HG03469 (cell line): ENCODE results near the gene KAT5.
"Not testable (repeated sequence)": the region's sequence is repeated elsewhere in the genome, so short reads cannot be mapped to it uniquely, and the experiment has no call there.

Source experiments
- ATAC-seq: cut with Tn5 transposase; IDR thresholded peaks from one replicate; pipeline ENCODE4 v1.9.1; 2021; ENCODE audit warnings: mild to moderate bottlenecking, moderate library complexity, moderate number of reproducible peaks; ENCODE audit not compliant: unreplicated experiment

The KAT5 gene

DNA sequence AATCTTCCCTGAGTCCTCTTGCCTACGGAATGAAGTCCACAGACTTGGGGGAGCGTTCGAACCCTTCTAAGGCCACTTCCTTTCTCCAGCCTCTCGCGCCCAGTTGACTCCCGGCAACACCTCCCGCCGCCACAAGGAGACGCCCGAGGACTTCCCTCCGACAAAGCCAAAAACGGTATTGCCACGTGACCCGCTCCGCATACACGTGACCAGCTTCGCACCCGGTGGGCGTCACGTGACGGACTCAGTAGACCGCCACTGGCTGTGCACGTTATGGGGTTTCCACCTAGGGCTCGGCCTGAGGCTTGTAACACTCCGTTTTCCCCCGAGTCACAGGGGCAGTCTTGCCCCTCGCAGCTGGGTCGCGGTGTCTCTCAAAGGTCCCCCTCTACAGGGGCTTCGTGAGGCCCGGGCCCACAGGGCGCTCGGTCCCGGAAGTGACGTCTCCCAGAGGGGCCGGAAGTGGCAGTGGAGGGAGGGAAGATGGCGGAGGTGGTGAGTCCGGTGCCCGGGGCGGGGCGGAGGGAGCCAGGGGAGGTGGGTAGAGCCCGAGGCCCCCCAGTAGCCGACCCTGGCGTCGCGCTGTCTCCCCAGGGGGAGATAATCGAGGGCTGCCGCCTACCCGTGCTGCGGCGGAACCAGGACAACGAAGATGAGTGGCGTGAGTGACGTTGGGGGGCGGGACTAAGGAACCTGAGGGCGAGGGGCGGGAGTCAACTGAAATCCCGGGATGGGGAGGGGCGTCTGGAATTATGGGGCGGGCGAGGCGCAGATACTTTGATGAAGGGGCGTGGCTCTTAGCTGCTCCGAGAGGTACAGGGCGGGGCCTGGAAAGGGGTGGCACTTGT, at the start of gene KAT5:
Gene KAT5, plus strand, starts transcription at position 468 of the 848 bp plus-strand sequence. Its CDS starts 16 bp downstream, at position 484.
- ATAC-seq: peak; percentile 50

DNA sequence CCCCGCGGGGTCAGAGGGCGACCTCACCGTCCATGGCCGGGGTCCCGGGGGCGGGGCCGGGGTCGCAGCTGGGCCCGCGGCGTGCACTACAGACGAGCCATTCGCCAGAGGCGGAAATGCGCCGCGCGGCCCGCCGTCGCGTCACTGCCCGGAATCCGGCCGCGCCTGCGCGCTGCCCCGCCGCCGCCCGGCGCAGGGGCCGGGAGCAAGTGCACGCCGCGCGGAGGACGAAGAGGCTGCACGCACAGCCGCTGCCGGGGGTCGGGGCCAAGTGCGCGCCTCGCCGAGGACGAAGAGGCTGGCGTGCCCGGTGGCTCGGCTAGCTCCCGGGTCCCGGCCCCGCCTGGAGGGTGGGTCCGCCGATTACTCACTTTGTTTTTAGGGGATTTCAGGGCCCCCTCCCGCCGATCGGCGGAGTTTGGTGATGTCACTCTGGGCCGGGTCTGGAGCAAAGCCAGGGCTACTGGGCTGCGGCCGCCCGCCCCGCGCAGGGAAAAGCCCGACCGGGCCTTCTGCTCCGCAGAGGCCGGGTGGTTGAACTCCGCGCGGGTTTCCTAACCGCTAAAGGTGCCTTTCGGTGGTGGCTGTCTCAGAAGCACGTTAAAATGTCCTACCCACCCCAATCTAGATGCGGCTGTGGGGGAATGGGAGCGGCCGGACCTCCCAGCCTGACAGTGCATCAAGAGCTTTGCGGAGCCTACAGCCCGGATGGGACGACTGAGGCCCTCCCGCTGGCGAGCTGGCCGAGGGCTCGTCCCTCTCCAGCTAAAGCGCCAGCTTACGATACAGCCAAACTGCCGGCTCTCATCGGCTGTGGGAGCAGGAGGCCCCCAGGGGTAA, 49.0 kb upstream of the KAT5 start, which contains the start of gene RELA:
Gene RELA, minus strand, starts transcription at position 118 of the 840 bp plus-strand sequence. Its CDS starts 84 bp downstream, at position 34.
- peak; percentile 73 for ATAC-seq

DNA sequence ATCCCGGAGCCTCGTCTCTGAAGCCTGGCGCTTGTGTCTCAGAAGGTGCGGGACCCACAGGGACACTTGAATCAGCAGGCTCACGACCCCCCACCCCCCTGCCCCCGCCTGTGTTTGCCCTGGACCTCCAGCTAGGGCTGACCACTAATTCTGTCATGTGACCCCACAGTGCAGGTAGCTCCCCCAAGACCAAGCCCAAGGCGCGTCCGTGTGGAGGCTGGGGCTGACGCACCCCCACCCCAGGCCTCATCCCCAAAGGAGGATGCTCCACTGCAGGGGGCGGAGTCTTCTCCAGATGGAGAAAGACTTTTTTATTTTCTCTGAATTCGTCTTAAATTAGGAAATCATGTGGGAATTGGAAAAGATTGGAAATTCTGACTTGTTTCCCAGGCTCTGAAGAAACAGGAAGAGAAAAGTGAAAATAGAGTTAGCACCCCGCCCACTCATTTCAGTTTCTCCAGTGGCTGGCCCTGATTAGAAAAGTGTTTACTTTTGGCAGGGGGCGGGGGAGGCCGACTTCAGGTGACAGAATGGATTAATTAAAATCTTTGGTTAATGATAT, 48.3 kb upstream of the KAT5 start:
- peak; percentile 2 for ATAC-seq

DNA sequence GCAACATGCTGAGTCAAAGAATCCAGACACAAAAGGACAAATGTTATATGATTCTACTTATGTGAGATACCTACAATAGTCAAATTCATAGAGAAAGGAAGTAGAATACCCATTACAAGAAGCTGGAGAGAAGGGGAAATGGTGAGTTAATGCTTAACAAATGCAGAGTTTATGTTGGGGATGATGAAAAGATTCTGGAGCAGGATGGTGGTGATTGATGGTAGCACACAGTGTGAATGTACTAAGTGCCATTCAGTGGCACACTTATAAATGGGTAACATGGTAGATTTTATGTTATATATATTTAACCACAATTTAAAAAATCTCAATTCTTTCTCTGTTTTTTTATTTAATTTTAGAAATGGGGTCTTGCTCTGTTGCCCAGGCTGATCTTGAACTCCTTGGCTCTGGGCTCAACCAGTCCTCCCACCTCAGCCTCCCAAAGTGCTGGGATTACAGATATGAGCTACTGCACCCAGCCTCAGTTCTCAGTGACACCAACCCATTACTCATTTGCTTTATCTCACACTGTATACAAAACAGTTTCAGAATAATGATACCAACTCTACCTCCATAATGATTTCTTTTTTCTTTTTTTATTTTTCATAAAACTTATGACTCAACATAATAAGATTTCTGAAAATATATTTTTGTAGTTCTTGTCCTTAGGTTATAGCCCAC, 39.7 kb upstream of the KAT5 start:
- no peak for ATAC-seq

DNA sequence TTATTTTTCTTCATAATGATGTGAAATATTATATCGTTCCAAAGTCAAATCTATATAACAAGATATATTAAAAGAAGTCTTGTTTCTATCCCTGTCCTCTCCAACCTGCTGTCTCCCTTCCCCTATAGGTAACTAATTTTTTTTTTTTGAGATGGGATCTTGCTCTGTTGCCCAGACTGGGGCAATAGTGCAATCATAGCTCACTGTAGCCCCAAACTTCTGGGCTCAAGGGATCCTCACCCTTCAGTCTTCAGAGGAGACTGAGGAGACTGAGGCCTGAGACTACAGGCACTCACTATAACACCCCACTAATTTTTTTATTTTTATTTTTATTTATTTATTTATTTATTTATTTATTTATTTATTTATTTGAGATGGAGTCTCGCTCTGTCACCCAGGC, 39.1 kb upstream of the KAT5 start:
- ATAC-seq: no peak

DNA sequence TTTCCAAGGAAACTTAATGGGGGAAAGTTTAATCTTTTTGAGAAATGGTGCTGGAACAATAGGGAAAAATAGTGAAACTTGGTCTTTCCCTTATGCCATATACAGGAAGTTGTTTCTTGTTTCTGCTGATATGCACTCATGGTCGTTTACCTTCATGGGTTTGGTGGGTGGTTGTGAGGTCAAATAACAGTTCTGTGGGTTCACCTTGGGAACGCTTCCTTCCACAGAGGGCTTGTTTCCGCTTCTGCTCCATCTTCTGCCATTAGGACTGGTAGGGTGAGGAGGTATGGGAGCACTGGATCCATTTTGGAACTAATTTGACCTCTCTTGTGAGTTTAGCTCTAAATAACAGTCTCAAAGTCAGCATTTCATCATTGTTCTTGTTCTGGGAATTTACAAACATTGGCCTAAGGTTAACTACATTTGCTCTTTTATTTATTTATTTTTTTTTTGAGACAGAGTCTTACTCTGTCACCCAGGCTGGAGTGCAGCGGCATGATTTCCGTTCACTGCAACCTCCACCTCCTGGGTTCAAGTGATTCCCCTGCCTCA, 31.8 kb upstream of the KAT5 start:
- ATAC-seq: no peak

DNA sequence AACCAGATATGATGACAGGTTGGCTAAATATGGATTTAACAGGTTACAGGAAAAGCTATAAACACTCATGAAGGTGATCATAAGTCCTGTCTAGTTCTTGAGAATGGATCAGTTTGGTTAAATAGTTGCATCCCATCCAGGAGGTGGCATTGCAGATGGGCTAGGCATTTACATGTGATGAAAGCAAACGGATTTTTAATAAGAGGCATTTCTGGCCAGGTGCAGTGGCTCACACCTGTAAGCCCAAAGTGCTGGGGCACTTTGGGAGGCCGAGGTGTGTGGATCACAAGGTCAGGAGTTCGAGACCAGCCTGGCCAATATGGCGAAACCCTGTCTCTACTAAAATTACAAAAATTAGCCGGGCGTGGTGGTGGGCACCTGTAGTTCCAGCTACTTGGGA, 28.6 kb upstream of the KAT5 start:
- ATAC-seq: not testable (repeated sequence)

DNA sequence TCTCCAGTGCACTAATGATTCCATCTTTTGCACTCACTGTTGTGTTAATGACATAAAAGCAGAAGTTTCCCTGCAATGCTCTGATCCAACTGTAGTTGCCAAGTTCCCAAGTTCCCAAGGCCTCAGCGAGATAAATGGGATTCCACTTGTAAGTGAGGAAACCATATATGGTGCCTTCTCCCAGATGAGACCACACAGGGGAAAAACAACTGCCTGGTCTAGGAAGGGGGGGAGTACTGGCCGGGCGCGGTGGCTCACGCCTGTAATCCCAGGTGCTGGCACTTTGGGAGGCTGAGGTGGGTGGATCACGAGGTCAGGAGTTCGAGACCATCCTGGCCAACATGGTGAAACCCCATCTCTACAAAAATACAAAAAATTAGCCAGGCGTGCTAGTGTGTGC, 26.1 kb upstream of the KAT5 start:
- no peak for ATAC-seq

DNA sequence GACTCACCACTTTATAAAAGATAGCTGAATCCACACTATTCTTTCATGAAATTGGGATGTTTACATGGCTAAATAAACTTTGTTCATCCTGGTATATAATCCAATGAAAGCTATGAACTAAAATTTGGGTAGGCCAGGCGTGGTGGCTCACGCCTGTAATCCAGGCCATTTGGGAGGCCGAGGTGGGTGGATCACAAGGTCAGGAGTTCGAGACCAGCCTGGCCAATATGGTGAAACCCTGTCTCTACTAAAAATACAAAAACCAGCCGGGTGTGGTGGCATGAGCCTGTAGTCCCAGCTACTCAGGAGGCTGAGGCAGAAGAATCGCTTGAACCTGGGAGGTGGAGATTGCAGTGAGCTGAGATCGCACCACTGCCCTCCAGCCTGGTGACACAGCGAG, 20.2 kb upstream of the KAT5 start:
- ATAC-seq: not testable (repeated sequence)

DNA sequence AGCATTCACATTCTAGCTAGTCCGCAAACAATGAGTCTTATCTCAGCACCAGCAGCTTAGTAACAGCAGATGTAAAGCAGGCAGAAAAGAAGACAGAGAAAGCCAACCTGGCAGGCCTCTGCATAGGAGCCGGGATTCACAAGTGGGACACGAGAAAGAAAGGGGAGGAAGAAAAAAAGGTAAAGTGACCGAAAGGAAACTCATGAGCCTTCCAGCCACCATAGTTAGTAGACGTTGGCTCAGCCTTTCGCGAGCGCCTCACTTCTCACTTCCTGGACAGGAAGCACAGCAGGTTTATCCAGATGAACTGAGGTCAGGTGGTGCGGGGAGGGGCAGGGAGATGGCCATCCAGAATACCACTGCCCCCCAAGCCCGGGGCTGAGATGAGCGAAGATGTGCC, 19.7 kb upstream of the KAT5 start:
- ATAC-seq: no peak

DNA sequence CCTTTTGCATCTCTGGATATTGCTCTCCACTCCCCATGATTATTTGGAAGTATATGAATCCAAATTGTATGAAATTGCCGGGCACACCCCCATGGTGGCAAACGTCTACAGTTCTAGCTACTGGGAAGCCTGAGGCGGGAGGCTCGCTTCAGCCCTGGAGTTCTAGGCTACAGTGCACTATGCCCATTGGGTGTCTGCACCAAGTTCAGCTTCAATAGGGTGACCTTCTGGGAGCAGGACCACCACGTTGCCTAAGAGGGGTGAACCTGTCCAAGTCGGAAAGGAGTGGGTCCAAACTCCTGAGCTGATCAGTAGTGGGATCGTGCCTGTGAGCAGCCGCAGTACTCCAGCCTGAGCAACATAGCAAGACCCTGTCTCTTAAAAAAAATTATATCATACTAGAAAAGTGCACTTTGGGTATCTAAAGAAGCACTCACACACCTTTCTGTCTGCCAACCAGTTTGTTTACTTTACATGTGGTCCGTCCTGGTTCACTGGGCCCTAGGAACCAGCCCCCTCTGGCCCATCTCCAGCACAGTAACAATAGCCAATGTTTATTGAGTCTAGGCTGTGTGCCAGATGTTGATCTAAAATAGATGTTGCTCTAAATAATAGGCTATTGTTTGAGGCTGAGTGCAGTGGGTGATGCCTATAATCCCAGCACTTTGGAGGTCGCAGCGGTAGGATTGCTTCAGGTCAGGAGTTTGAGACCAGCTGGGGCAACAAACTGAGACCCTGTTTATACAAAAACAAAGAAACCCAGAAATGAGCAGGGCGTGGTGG, 16.4 kb upstream of the KAT5 start:
- no peak for ATAC-seq

DNA sequence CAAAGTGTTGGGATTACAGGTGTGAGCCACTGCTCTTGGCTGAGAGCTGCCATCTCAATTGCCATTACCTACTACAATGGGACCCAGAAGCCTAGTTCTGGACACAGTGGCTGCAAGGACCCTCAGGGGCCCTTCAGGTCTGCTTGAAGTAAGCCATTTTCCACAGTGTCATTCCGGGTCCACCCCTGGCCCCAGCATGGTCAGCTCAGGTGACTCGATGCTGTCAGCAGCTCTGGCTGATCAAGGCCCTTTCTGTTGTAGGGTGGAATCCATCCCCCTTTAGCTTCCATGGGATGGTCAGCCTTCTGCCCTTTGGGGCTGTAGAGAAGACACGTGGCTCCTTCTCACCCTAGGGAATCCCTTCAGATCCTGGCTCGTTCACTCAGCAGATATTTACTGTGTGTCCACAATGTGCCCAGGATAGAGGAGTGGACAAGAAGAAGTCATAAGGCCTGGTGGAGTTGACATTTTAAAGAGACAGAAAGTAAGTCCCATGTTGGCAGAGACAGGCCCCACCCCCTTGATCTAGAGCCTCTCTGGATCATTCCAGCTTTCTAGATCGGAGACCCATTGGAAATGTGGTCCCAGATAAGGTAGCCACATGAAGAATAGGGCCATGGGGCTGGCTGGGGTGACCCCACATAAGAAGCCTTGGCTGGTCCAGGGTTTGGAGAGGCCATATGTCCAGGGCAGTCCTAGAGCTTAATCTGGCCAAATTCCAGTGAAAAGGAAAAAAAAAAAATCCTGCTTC, 15.1 kb upstream of the KAT5 start:
- ATAC-seq: no peak

DNA sequence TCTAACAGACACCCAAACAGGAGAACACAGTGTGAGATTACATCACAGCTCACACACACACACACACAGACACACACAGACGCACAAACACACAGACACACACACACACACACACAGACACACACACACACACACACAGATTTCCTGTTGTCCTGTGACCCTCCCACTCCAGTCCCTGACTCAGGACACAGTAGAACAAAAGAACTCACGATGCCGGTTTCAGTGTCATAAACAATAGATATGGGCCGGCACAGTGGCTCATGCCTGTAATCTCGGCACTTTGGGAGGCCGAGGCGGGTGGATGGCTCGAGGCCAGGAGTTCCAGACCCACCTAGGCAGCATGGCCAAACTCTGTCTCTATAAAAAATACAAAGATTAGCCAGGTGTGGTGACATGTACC, 13.8 kb upstream of the KAT5 start:
- no peak for ATAC-seq

DNA sequence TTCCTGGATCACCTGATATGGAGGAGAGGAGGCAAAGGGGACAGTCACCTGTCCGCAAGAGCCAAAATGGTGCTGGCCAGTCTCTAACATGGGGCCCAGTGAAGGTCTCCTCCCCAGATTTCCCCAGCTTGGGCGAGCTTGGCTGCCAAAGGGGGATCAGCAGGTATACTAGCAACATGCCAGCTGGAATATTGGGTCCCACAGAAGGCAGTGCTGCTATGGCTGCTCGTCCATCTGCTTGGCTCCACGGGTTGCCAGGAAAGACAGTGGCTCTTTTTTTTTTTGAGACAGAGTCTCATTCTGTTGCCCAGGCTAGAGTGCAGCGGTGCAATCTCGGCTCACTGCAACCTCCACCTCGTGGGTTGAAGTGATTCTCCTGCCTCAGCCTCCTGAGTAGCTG, 12.7 kb upstream of the KAT5 start:
- ATAC-seq: no peak

DNA sequence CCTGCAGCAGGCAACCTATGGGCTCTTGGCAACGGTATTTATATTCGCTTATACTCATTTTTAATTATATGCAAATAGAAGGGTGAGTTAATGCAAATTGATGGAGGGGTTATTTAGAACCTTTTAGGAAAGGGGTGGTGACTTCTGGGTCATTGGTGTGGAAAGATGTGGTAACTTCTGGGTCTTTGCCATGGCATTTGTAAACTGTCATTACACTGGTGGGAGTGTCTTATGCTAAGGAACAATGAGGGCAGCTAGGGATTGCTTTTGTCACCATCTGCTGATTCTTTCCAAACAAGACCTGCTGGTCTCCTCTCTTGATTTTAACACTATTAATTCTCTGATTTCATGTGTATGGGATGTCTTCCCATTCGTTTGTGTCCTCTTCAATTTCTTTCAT, 11.7 kb upstream of the KAT5 start:
- no peak for ATAC-seq

DNA sequence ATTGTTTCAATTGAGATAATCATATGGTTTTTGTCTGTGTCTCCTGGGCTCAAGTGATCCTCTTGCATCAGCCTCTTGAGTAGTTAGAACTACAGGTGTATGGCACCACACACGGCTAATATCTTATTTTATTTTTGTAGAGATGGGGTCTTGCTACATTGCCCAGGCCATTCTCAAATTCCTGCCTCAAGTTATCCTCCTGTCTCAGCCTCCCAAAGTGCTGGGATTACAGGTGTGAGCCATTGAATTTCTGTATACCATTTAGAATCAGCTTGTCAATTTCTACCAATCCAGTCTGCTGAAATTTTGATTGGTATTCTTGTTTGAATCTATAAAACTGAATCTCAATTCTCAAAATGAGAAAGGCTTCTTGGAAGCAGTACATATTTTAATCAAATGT, 10.4 kb upstream of the KAT5 start:
- no peak for ATAC-seq

DNA sequence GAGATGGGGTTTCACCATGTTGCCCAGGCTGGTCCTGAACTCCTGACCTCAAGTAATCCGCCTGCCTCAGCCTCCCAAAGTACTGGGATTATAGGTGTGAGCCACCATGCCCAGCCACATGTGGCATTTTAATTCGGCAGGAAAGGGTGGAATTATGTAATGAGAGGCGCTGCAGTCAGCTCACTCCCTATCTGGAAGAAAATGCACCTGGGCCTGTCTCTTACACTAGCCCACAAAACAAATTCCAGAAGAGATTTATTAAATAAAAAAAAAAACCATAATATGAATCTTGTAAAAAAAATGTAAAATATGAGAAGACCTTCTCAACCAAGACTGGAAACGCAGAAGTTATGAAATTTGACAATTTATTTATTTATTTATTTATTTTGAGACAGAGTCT, 8.2 kb upstream of the KAT5 start:
- ATAC-seq: no peak

DNA sequence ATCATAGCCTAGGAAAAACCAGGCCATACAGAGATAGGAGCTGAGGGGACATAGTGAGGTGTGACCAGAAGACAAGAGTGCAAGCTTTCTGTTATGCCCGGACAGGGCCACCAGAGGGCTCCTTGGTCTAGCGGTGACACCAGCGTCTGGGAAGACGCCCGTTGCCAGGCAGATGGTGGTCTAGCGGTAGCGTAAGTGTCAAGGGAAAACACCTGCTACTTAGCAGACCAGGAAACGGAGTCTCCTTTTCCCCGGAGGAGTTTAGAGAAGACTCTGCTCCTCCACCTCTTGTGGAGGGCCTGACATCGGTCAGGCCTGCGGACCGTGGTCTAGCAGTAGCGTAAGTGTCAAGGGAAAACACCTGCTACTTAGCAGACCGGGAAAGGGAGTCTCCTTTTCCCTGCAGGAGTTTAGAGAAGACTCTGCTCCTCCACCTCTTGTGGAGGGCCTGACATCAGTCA, 5.7 kb upstream of the KAT5 start:
- ATAC-seq: not testable (repeated sequence)

DNA sequence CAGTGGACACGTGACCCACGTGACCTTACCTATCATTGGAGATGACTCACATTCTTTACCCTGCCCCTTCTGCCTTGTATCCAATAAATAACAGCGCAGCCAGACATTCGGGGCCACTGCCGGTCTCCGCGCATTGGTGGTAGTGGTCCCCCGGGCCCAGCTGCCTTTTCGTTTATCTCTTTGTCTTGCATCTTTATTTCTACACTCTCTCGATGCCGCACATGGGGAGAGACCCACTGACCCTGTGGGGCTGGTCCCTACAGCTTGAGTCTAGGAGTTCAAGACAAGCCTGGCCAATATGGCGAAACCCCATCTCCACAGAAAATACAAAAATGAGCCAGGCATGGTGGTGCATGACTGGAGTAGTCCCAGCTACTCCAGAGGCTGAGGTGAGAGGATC, 5.0 kb upstream of the KAT5 start:
- not testable (repeated sequence) for ATAC-seq
